Ovary (tissue), 9 donors: ENCODE measurements around the gene MBNL1. TPM values are rescaled to one million over a fixed set of nuclear protein-coding genes. Genes with fewer than 3 reads are reported as not detected.
"Not testable (repeated sequence)": the region's sequence is repeated elsewhere in the genome, so short reads cannot be mapped to it uniquely, and the experiment has no call there.

Source experiments
- DNase-seq, 5 donors: peaks; one replicate each; pipeline ENCODE4 v3.0.0-alpha.2; 2019 to 2020
- H3K27ac ChIP-seq, 2 donors: fragments of 200-600 bp; one replicate each; pipeline versions ENCODE4 v1.5.1 to v1.8.0; 2019 to 2022
- H3K27me3 ChIP-seq: fragments of 200-600 bp; one replicate; pipeline ENCODE4 v1.8.0; 2022
- H3K36me3 ChIP-seq: fragments of 200-600 bp; sonication (generic); one replicate; pipeline ENCODE4 v1.5.1; 2019
- H3K4me1 ChIP-seq: one replicate; pipeline ENCODE4 v1.8.1; 2013; ENCODE audit warnings: mild to moderate bottlenecking, moderate library complexity; ENCODE audit not compliant: insufficient read depth
- H3K4me3 ChIP-seq: fragments of 200-600 bp; sonication (generic); one replicate; pipeline ENCODE4 v1.5.1; 2017
- H3K9me3 ChIP-seq, 2 donors: fragments of 200-600 bp in 1 of 2; sonication (generic) in 1 of 2; one replicate each; pipeline versions ENCODE4 v1.5.1 to v1.8.1; 2013 to 2019; ENCODE audit warnings: mild to moderate bottlenecking in 1 of 2, moderate library complexity in 1 of 2
- EP300 ChIP-seq: sonication (generic); formaldehyde crosslinking; IDR thresholded peaks from one replicate; pipeline ENCODE4 v1.6.1; 2017; ENCODE audit warnings: antibody characterized with exemption
- POLR2A ChIP-seq: fragments of 450-650 bp; IDR thresholded peaks from one replicate; pipeline ENCODE4 v1.6.1; 2017; ENCODE audit warnings: antibody characterized with exemption, mild to moderate bottlenecking, moderate library complexity
- WGBS, 3 donors: extraction: QIAGEN DNeasy Blood & Tissue Kit in 1 of 3; methylation state at CpG; one replicate each; pipeline versions ENCODE4 v1.1.5 to v1.1.7; 2013 to 2017; 5-methylcytosine and 5-hydroxymethylcytosine counted together
- intact Hi-C, 4 donors: fragments of 100-400 bp; cut with DNase I; formaldehyde crosslinking; loops; one replicate each; pipeline versions ENCODE4 v1.11.0 to v1.15.1; 2022 to 2023
- polyA plus RNA-seq, 2 donors: library from polyadenylated mRNA; stranded (reverse); fragments of 200-250 nt in 1 of 2; fragments of 350-450 nt in 1 of 2; fragmentation: Illumina TruSeq in 1 of 2; extraction: RNeasy Lipid Tissue Mini Kit (QIAGEN cat#74804) in 1 of 2; gene quantifications; one replicate each; pipeline ENCODE4 v1.2.3, GENCODE V29; 2013 to 2014
- total RNA-seq, 7 donors: library from RNA; depleted of rRNA in 2 of 7; stranded (reverse); fragments of >200 nt in 2 of 7; fragmentation: NEBNext Ultra II Directional in 3 of 7; extraction: Animal tissue kit (Norgen Biotek cat#: 25700) in 3 of 7; gene quantifications; one replicate each; pipeline versions ENCODE4 v1.1.0 to v1.2.4, GENCODE V29; 2016 to 2023
- TF ChIP-seq, protein P1 (sequence below), 3 donors: fragments of 450-650 bp in 2 of 3; fragments of 200-600 bp in 1 of 3; IDR thresholded peaks; one replicate each; pipeline versions ENCODE4 v1.5.1 to v1.8.0; 2016 to 2022; ENCODE audit warnings: antibody characterized with exemption in 3 of 3, mild to moderate bottlenecking in 1 of 3
- donor health status: DM: no; HTN: no; CAD: no; lungs with moderate emphysema.
- donor health status: DM: no; HTN: no; CAD: no.
- donor health status: Bipolar disorder and iron deficiency.
- donor health status: DM: yes; HTN: yes; CAD: no.
- donor health status: DM: no; HTN: no; CAD: no.
- donor health status: DM: yes; HTN: yes; CAD: no.

The MBNL1 gene
- total and polyA plus RNA-seq, 9 donors = 39.7 to 152 (median 123) TPM

DNA sequence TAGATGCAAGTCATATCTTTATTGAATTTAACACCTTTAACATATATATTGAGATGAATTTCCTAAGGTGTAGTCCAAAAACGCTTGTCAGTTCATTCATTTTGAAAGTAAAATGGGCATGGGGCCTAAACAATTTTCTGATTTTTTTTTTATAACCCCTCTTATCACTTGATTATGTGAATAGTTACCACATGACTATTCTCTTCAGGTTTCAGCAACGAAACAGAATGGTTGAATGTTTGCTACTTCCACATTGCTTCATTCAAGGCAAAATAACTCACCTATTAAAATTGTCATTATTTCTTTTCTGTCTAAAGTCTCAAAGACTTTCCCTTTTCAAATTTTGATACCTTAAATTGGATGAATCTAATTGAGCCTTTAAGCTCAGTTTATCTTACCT lies 96.4 kb downstream of the MBNL1 start:
- Histone ChIP-seq H3K27ac (no peak overlapping the region), H3K27me3 (no peaks in the 10 kb centered on the region), H3K36me3 (no peaks in the 10 kb centered on the region), H3K9me3 (no peaks in the 10 kb centered on the region), H3K4me3 (no peak overlapping the region), H3K4me1 (no peaks in the 10 kb centered on the region)
- 78 to 83% (median 79%) methylated on average over 2 of the region's 2 CpGs for WGBS, 3 donors
- DNase-seq = no peak
- intact Hi-C loops = no loop called here
- TF ChIP-seq EP300 (no peak), POLR2A (no peak)
- TF ChIP-seq, protein P1, sequence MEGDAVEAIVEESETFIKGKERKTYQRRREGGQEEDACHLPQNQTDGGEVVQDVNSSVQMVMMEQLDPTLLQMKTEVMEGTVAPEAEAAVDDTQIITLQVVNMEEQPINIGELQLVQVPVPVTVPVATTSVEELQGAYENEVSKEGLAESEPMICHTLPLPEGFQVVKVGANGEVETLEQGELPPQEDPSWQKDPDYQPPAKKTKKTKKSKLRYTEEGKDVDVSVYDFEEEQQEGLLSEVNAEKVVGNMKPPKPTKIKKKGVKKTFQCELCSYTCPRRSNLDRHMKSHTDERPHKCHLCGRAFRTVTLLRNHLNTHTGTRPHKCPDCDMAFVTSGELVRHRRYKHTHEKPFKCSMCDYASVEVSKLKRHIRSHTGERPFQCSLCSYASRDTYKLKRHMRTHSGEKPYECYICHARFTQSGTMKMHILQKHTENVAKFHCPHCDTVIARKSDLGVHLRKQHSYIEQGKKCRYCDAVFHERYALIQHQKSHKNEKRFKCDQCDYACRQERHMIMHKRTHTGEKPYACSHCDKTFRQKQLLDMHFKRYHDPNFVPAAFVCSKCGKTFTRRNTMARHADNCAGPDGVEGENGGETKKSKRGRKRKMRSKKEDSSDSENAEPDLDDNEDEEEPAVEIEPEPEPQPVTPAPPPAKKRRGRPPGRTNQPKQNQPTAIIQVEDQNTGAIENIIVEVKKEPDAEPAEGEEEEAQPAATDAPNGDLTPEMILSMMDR (IDR thresholded peaks at IDR 0.05) = no peak

DNA sequence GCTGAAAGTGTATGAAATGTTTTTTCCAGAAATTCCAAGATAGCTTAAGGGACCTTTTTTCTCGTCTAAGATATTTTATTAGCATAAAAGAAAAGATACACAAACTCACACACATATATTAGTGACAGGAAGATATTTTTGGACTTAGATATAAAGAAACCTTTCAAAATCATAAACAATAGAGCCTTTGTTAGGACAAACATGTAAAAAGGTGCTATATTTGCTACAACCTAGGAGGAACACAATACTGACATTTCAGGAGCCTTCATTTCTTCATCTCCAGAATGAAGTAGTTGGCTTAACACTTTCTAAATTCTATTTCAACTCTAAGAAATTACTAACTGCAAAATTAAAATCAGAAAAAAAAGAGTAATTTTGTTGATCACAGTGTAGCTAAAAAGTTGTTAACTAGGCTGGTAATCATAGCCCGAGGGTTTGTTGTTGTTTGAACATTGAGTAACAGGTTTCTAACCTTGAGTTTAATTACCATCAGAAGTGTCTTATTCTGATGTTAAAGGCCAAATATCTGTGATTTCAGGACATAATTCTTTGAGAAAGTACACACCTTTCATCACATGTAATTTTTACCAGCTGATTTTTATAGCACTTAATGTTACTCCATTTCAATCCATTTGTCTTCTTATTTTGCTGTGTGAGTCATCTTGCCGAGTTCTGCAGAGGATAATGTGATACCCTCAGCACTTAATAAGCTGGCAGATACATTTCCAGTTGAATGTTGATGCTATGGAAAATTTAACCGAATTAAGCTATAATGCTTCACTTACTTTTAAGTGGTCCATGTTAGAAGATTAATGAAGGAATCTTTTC lies 97.3 kb downstream of the MBNL1 start:
- Histone ChIP-seq H3K4me3 (no peak overlapping the region), H3K9me3 (no peaks in the 10 kb centered on the region), H3K36me3 (no peaks in the 10 kb centered on the region), H3K4me1 (no peaks in the 10 kb centered on the region), H3K27me3 (no peaks in the 10 kb centered on the region), H3K27ac (no peak overlapping the region)
- TF ChIP-seq EP300 (no peak), POLR2A (no peak)
- TF ChIP-seq, protein P1 (IDR thresholded peaks at IDR 0.05) = no peak
- WGBS, 3 donors = 64 to 76% (median 67%) methylated on average over 4 of the region's 4 CpGs
- intact Hi-C loops = no loop called here
- no peak for DNase-seq

DNA sequence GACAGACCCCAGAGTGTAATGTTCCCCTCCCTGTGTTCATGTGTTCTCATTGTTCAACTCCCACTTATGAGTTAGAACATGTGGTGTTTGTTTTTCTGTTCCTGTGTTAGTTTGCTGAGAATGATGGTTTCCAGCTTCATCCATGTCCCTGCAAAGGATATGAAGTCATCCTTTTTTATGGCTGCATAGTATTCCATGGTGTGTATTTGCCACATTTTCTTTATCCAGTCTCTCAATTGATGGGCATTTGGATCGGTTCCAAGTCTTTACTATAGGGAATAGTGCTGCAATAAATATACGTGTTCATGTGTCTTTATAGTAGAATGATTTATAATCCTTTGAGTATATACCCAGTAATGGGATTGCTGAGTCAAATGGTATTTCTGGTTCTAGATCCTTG lies 98.5 kb downstream of the MBNL1 start:
- not testable (repeated sequence) for DNase-seq, H3K4me1 ChIP-seq
- 86 to 92% (median 87%) methylated on average over 2 of the region's 2 CpGs for WGBS, 3 donors

DNA sequence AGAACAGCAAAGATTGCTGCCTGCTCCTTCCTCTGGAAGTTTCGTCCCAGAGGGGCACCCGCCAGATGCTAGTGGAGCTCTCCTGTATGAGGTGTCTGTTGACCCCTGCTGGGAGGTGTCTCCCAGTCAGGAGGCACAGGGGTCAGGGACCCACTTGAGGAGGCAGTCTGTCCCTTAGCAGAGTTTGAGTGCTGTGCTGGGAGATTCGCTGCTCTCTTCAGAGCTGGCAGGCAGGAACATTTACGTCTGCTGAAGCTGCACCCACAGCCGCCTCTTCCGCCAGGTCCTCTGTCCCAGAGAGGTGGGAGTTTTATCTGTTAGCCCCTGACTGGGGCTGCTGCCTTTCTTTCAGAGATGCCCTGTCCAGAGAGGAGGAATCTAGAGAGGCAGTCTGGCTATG lies 103.9 kb downstream of the MBNL1 start:
- H3K36me3 ChIP-seq, H3K4me1 ChIP-seq, H3K27ac ChIP-seq, H3K9me3 ChIP-seq, intact Hi-C loops, H3K4me3 ChIP-seq, H3K27me3 ChIP-seq, DNase-seq: not testable (repeated sequence)
- WGBS, 3 donors = 97 to 98% (median 98%) methylated on average over 6 of the region's 6 CpGs

More for the DNA sequence above, 98.5 kb downstream of the MBNL1 start:
- intact Hi-C loops, H3K9me3 ChIP-seq, H3K27me3 ChIP-seq, H3K27ac ChIP-seq, H3K4me3 ChIP-seq, H3K36me3 ChIP-seq: not testable (repeated sequence)

DNA sequence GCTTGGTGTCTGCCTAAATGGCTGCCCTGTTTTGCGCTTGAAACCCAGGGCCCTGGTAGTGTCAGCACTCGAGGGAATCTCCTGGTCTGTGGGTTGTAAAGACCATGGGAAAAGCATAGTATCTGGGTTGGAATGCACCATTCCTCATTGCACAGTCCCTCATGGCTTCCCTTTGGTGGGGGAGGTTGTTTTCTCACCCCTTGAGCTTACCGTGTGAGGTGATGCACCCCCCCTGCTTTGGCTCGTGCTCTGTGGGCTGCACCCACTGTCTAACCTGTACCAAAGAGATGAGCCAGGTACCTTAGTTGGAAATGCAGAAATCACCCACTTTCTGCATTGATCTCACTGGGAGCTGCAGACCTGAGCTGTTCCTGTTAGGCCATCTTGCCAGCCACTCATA lies 104.7 kb downstream of the MBNL1 start:
- H3K4me1 ChIP-seq = peaks cover 2% of the 10 kb centered on the region
- no peak for DNase-seq
- no peaks in the 10 kb centered on the region for H3K9me3 ChIP-seq
- H3K27me3 ChIP-seq = no peaks in the 10 kb centered on the region
- H3K36me3 ChIP-seq = no peaks in the 10 kb centered on the region
- intact Hi-C loops = no loop called here
- no peak overlapping the region for H3K4me3 ChIP-seq
- H3K27ac ChIP-seq = no peak overlapping the region
- TF ChIP-seq, protein P1 (IDR thresholded peaks at IDR 0.05) = no peak
- TF ChIP-seq POLR2A = no peak
- 72 to 78% (median 73%) methylated on average over 4 of the region's 4 CpGs for WGBS, 3 donors
